ENCODE results near the gene TRIM9.
"Not testable (repeated sequence)": the region's sequence is repeated elsewhere in the genome, so short reads cannot be mapped to it uniquely, and the experiment has no call there.

Gene TRIM9

GRCh38 chr14:50957296-50957695 lies 137.6 kb downstream of the TRIM9 start:
- DNase-seq = no peak

DNA sequence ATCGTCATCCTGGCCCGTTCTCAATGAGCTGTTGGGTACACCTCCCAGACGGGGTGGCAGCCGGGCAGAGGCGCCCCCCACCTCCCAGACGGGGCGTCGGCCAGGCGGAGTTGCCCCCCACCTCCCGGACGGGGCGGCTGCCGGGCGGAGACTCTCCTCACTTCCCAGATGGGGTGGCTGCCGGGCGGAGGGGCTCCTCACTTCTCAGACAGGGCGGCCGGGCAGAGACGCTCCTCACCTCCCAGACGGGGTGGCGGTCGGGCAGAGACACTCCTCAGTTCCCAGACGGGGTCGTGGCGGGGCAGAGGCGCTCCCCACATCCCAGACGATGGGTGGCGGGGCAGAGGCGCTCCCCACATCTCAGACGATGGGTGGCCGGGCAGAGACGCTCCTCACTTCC lies 138.5 kb downstream of the TRIM9 start:
- DNase-seq = not testable (repeated sequence)

DNA sequence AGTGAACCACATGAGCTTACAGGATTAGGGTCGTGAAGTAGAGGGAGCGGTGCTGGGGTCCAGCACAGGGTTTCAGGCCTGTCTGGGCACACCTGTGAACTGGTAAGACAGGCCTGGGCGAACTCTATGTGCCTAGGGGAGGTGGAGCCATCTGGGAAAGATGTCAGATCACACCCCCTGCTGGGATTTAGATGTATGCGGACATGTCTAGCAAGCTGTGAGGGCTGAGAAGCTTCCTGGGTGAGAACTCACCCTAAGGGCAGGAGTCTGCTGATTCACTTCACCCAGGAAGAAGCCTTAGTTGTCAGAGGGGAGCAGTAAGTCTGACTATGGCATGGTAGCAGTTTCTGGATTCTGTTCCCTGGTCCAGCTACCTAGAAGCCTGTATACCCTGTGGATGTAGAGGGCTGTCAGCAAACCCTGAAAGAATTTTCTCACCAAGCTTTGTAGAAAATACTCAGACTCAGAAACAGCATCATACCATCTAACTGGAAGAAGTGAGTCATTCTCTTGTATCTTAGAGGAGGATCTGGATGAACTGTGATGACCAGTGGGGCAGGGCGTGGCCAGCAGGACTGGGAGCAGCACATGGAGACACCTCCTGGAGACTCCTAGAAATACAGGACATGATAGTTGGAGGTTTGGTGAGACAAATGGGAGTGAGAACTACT lies 139.4 kb downstream of the TRIM9 start:
- DNase-seq = peak; percentile 82

GRCh38 chr14:50954811-50955372 lies 140.0 kb downstream of the TRIM9 start:
- peak; percentile 58 for DNase-seq

GRCh38 chr14:50953502-50953901 lies 141.4 kb downstream of the TRIM9 start:
- no peak for DNase-seq

- no peak for DNase-seq
Measured at GRCh38 chr14:50951032-50951431, 143.9 kb downstream of the TRIM9 start.

- DNase-seq = no peak
Measured at GRCh38 chr14:50948205-50948604, 146.7 kb downstream of the TRIM9 start.

DNA sequence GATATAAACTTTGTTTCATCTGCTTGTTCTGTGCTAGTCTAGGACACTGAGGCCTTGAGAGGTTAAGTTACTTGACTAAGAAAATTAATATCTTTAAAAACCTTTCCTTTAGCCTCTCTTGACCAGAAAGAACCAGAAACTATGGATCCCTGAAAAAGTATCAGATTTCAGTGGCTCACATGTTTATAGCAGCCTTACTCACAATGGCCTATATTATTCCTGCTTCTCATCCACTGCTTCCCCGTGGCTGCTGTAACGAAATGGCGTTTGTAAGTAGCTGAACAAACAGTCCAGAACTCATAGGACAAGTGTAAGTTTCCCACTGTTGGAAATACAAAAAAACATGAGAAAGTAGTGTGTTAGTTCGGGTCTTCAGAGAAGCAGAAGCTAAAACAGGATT lies 147.5 kb downstream of the TRIM9 start:
- no peak for DNase-seq

DNA sequence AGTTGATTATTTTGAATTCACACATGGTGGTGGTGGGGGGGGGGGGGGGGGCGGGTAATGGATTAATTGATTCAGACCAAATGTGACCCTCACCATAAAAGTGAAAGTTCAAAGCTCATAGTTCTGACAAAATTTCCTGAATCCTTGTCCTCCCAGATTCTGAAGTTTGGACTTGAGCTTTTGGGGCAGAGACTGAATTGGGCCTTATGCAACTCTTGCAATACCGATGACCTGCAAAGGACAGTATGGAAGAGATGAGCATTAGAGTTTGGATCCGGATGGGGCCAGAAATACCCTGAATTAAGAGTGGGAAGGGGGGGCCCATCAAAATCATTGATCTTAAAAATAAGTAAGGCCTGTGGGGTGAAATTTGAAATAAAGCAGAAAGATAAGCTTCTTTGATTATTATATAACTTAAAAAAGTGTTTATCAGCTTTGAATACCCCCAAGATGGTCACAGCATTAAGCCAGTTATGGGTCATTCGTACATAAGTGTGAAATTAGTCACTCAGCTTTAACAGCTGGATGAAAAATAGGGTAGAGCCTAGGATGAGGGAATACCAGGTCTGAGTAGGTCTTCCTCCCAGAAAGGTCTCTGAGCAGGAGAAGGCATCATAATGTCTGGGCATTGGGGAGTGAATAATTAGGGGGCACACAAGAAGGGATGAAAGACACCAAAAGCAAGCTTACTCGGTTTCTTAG lies 148.5 kb downstream of the TRIM9 start:
- DNase-seq = no peak

DNA sequence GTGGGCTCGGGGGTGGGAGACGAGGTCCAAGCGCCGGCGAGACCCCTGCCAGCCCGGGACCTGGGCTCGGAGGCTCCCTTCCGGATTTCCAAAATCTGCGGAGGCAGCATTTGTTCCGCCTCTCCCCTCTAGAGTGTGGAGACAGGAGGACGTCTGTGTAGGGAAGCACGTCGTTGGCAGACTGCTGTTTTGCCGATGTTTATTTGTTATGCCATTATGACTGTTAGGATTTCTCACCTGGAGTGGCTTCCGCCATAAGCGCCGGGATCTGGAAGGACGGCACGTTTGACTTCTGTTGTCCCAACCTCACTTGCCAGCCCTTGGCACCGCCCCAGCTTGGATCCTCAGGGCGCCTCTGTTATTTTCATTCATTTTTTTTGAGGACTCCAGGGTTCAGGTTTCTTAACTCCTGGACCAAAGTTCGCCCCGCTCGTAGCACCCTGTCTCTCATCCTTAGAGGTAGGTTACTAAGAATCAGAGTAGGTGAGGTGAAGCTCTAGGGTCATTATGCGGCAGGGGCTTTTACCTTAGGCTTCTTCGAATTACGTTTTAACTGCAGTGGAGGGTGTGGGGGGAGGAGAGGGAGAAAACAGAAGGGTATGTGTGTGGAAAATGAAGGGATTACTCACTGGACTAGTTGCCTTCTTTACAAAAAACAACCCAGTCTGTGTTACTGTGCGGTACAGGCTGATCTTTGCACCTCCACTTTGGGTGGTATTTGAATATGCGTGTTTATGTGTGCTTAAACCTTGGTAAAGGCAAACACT lies 150.1 kb downstream of the TRIM9 start:
- DNase-seq = peak; percentile 72

- peak; percentile 66 for DNase-seq
Measured at GRCh38 chr14:50943943-50944646, 150.8 kb downstream of the TRIM9 start, which contains the start of gene PYGL. Gene PYGL (minus strand): TSS chr14:50944483. CDS start chr14:50944403, 80 bp downstream.

- DNase-seq = no peak
Measured at GRCh38 chr14:50943261-50943942, 151.5 kb downstream of the TRIM9 start.

DNA sequence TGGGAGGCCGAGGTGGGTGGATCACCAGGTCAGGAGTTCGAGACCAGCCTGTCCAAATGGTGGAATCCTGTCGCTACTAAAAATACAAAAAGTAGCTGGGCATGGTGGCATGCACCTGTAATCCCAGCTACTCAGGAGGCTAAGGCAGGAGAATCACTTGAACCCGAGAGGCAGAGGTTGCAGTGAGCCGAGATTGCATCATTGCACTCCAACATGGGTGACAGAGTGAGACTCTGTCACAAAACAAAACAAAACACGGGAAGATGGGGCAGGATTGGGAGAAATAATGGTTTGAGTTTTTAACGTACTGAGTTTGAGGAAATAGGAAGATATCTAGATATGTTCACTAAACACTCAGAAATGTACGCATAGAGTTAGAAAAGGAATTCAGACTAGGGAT lies 153.3 kb downstream of the TRIM9 start:
- DNase-seq = not testable (repeated sequence)

DNA sequence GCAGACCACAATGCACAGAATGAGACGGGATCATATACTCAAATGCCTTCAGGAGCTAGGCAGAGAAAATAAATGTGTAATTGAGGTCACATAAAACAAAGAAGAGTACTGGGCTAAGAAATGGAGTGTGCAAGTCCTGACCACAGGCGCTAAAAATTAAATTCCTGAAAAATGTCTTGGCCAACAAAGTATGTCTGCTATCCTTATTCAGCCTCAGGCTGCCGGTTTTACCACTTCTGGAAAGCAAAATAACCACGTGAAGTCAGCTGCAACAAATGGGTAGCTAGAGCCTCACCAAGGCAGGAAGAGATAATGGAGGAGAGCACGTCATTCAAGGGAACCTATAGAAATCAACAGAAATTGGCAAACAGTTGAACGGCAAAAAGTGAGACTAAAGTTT lies 153.8 kb downstream of the TRIM9 start:
- DNase-seq = no peak

GRCh38 chr14:50937800-50938199 lies 157.1 kb downstream of the TRIM9 start:
- DNase-seq = no peak

GRCh38 chr14:50937325-50937724 lies 157.6 kb downstream of the TRIM9 start:
- DNase-seq = no peak

GRCh38 chr14:50936882-50937281 lies 158.0 kb downstream of the TRIM9 start:
- no peak for DNase-seq

DNA sequence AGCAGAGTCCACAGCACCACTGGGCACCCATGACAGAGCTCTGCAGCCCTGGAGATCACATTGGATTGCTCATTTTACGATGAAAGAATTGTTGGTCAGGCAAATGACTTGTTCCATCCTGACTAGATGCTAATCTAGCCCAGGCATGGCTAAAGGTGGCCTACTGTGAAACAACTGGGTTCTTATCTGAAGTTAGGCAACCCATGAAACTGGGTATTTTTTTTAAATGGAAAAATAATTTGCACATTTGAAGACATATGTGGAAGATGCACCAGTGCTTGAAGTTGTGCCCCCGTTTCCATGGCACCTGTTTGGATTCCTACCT lies 158.9 kb downstream of the TRIM9 start:
- DNase-seq = no peak

DNA sequence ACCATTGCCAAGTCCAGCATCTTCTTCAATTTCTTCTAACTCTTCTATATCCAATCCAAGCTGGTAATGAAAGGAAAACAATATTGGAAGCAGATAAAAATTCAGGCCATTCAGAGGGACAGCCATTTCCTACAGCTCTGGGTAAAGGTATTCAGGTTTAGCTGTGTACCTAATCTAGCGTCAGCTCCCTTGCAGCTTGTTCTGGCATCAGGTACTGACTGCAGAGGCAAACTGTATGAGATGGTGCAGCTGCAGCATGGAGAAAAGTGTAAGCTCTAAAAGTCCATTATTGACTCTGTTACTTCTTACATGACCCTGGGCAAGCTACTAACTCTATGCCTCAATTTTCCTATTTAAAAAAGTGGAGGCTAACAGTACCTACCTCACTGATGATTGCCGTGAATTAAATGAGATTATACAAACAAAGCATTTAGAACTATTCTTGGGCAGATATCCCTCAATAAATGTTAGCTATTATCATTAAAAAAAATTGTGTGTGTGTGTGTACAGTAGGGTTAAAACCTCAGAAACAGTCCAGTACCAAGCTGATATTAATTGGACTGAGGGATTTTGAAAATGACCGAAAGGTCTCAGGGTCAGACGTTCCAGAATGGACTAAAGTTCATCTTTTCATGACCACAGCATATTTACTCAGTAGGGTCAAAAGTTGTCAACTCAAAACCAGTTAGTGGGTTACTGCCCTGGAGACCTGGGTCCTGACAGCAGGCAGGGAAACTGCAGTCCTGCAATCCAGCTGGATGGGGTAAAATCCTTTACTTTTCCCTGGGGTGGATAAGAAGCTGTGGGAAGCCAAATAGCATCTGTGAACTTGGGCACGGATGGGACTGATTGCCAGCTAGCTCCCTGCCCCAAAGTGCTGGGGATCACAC lies 159.5 kb downstream of the TRIM9 start:
- DNase-seq = no peak

DNA sequence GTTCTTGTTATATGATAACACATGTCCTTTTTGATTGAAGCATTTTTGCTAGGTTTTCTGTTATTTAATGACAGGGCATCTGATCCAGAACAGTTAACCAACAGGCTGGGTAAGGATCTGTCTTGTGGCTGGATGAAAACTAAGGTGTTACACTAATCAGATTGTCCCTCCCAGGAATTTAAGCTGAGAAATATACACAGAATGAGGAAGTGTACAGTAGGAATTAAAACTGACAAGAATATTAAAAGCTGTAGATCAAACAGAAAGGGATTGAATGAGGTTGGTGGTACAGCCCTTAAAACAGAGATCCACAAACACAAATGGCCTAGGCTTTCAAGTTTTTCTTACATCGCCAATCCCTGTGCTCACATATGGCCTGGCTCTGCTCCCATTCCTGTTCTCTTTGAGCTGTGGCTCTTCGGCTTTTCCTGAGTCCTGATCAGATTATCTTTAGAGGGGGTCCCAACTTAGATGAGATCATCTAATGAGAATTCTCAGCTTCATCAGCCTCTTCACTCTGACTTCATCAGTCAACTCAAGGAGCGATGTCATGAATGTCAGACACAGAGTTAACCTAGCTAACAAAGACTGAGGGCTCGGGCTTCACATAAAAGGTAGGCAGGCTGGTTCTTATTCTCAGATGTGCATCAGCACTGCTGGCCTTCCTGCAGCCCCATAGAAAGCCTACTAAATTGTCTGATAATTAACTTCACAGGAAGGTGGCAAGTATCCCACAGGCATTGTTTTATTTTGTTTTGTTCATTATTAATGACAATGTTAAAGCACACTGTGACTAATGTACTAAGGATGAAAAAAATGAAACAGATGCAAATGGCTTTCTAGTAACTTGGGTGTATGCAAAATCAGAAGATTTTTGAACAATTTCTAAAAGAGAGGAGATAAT lies 162.1 kb downstream of the TRIM9 start:
- no peak for DNase-seq
